ENCODE results near the gene ZNF75A.

Gene ZNF75A

GRCh38 chr16:3289998-3290673 is 15.2 kb upstream of the ZNF75A start:
- Histone ChIP-seq H3K4me1 (ENCODE audit: control insufficient read depth, insufficient read depth, low read length, unreplicated experiment) (peaks cover 3% of the 10 kb centered on the region), H3K36me3 (ENCODE audit: insufficient read depth, low read length) (peaks cover 82% of the 10 kb centered on the region), H3K27ac (ENCODE audit: low read depth, low read length) (no peak overlapping the region), H3K4me3 (ENCODE audit: low read depth, low read length) (no peak overlapping the region), H3K79me2 (ENCODE audit: control insufficient read depth, insufficient read depth, low read length, unreplicated experiment) (peaks cover 45% of the 10 kb centered on the region), H3K27me3 (ENCODE audit: insufficient read depth, low read length) (no peaks in the 10 kb centered on the region), H2AFZ (ENCODE audit: low read length, unreplicated experiment) (no peak overlapping the region)

- H3K4me3 ChIP-seq (ENCODE audit: low read depth, low read length), result no peak overlapping the region
- peaks cover 24% of the 10 kb centered on the region for H3K79me2 ChIP-seq (ENCODE audit: control insufficient read depth, insufficient read depth, low read length, unreplicated experiment)
- H2AFZ ChIP-seq (ENCODE audit: low read length, unreplicated experiment), result no peak overlapping the region
- no peaks in the 10 kb centered on the region for H3K27me3 ChIP-seq (ENCODE audit: insufficient read depth, low read length)
- no peak overlapping the region for H3K27ac ChIP-seq (ENCODE audit: low read depth, low read length)
- no peaks in the 10 kb centered on the region for H3K4me1 ChIP-seq (ENCODE audit: control insufficient read depth, insufficient read depth, low read length, unreplicated experiment)
- peaks cover 77% of the 10 kb centered on the region for H3K36me3 ChIP-seq (ENCODE audit: insufficient read depth, low read length)
These were observed 12.7 kb upstream of the ZNF75A start for GRCh38 chr16:3292604-3293003.

DNA sequence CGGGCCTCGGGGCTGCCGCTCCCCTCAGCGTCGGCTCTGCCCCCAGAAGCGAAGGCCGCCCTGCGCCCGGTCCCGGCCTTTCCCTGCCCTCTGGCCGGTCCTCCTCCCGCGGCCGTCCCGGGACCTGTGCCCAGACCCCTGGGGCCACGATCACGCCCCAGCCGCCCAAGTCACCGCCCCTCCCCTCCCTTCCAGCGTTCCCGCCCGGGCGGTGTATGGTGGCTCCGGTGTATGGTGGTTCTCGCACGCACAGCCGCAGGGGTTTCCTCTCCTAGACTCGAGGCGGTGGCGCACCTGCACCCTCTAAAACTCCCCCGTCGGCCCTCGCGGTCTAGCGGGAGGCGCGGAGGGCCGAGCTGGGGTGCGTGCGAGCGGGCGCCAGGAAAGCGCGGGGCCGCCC is 10.1 kb upstream of the ZNF75A start:
- H3K27me3 ChIP-seq (ENCODE audit: insufficient read depth, low read length), result no peaks in the 10 kb centered on the region
- H3K4me3 ChIP-seq (ENCODE audit: low read depth, low read length), result no peak overlapping the region
- no peaks in the 10 kb centered on the region for H3K4me1 ChIP-seq (ENCODE audit: control insufficient read depth, insufficient read depth, low read length, unreplicated experiment)
- peaks cover 9% of the 10 kb centered on the region for H3K79me2 ChIP-seq (ENCODE audit: control insufficient read depth, insufficient read depth, low read length, unreplicated experiment)
- peaks cover 72% of the 10 kb centered on the region for H3K36me3 ChIP-seq (ENCODE audit: insufficient read depth, low read length)
- no peak overlapping the region for H2AFZ ChIP-seq (ENCODE audit: low read length, unreplicated experiment)
- H3K27ac ChIP-seq (ENCODE audit: low read depth, low read length), result no peak overlapping the region

GRCh38 chr16:3295783-3296182 is 9.5 kb upstream of the ZNF75A start:
- H3K79me2 ChIP-seq (ENCODE audit: control insufficient read depth, insufficient read depth, low read length, unreplicated experiment), result peaks cover 4% of the 10 kb centered on the region
- peaks cover 72% of the 10 kb centered on the region for H3K36me3 ChIP-seq (ENCODE audit: insufficient read depth, low read length)
- H3K27me3 ChIP-seq (ENCODE audit: insufficient read depth, low read length), result no peaks in the 10 kb centered on the region
- H2AFZ ChIP-seq (ENCODE audit: low read length, unreplicated experiment), result no peak overlapping the region
- no peak overlapping the region for H3K4me3 ChIP-seq (ENCODE audit: low read depth, low read length)
- no peaks in the 10 kb centered on the region for H3K4me1 ChIP-seq (ENCODE audit: control insufficient read depth, insufficient read depth, low read length, unreplicated experiment)
- H3K27ac ChIP-seq (ENCODE audit: low read depth, low read length), result no peak overlapping the region

- peaks cover 73% of the 10 kb centered on the region for H3K36me3 ChIP-seq (ENCODE audit: insufficient read depth, low read length)
- peak overlapping the region; percentile 90 for H3K27ac ChIP-seq (ENCODE audit: low read depth, low read length)
These were observed 927 bp upstream of the ZNF75A start for GRCh38 chr16:3304370-3304769.

DNA sequence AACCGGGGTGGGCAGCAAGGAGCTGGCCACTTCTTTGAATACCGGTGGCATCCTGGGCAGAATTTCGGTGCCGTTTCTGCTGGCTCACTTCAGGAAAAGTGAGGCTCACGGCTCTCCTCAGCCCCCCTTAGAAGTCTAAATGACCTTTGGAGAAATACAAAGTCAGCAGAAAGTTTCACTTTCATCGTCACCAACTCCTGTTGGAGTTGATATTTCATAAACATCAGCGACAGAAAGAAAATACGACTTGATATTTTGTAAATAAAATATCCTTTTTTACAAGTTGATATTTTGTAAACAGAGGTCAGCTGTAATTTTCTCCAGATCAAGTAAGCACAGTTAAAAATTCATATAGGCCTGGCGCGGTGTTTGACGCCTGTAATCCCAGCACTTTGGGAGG is 781 bp downstream of the ZNF75A start:
- Histone ChIP-seq H3K27ac (ENCODE audit: low read depth, low read length) (peak overlapping the region; percentile 90), H3K27me3 (ENCODE audit: insufficient read depth, low read length) (no peaks in the 10 kb centered on the region), H3K4me3 (ENCODE audit: low read depth, low read length) (peak overlapping the region; percentile 86), H3K79me2 (ENCODE audit: control insufficient read depth, insufficient read depth, low read length, unreplicated experiment) (peaks cover 50% of the 10 kb centered on the region), H2AFZ (ENCODE audit: low read length, unreplicated experiment) (peak overlapping the region; percentile 94), H3K36me3 (ENCODE audit: insufficient read depth, low read length) (peaks cover 72% of the 10 kb centered on the region), H3K4me1 (ENCODE audit: control insufficient read depth, insufficient read depth, low read length, unreplicated experiment) (no peaks in the 10 kb centered on the region)

More at GRCh38 chr16:3304370-3304769, 927 bp upstream of the ZNF75A start:
- no peaks in the 10 kb centered on the region for H3K4me1 ChIP-seq (ENCODE audit: control insufficient read depth, insufficient read depth, low read length, unreplicated experiment)
- H3K79me2 ChIP-seq (ENCODE audit: control insufficient read depth, insufficient read depth, low read length, unreplicated experiment), result peaks cover 50% of the 10 kb centered on the region
- H2AFZ ChIP-seq (ENCODE audit: low read length, unreplicated experiment), result peak overlapping the region; percentile 94
- H3K4me3 ChIP-seq (ENCODE audit: low read depth, low read length), result peak overlapping the region; percentile 86
- H3K27me3 ChIP-seq (ENCODE audit: insufficient read depth, low read length), result no peaks in the 10 kb centered on the region

- Histone ChIP-seq H3K4me3 (ENCODE audit: low read depth, low read length) (no peak overlapping the region), H3K27me3 (ENCODE audit: insufficient read depth, low read length) (no peaks in the 10 kb centered on the region), H2AFZ (ENCODE audit: low read length, unreplicated experiment) (no peak overlapping the region), H3K79me2 (ENCODE audit: control insufficient read depth, insufficient read depth, low read length, unreplicated experiment) (peaks cover 23% of the 10 kb centered on the region), H3K36me3 (ENCODE audit: insufficient read depth, low read length) (peaks cover 96% of the 10 kb centered on the region), H3K27ac (ENCODE audit: low read depth, low read length) (no peak overlapping the region), H3K4me1 (ENCODE audit: control insufficient read depth, insufficient read depth, low read length, unreplicated experiment) (no peaks in the 10 kb centered on the region)
These were observed 6.2 kb downstream of the ZNF75A start for GRCh38 chr16:3311496-3311895.

DNA sequence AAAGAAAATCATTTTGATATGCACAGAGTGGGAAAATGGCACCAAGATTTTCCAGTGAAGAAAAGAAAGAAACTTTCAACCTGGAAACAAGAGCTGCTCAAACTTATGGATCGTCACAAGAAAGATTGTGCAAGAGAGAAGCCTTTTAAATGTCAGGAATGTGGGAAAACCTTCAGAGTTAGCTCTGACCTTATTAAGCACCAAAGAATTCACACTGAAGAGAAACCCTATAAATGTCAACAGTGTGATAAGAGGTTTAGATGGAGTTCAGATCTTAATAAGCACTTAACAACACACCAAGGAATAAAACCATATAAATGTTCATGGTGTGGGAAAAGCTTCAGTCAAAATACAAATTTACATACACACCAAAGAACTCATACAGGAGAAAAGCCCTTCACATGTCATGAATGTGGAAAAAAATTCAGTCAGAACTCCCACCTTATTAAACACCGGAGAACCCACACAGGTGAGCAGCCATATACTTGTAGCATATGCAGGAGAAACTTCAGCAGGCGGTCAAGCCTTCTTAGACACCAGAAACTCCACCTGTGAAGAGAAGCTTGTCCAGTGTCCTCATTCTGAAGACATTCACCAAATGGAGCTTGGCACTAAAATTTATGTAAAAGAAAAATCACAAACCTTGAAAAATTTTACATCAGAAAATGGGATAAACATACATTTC is 12.2 kb downstream of the ZNF75A start:
- Histone ChIP-seq H3K4me1 (ENCODE audit: control insufficient read depth, insufficient read depth, low read length, unreplicated experiment) (no peaks in the 10 kb centered on the region), H3K36me3 (ENCODE audit: insufficient read depth, low read length) (peaks cover 65% of the 10 kb centered on the region), H2AFZ (ENCODE audit: low read length, unreplicated experiment) (no peak overlapping the region), H3K79me2 (ENCODE audit: control insufficient read depth, insufficient read depth, low read length, unreplicated experiment) (no peaks in the 10 kb centered on the region), H3K27ac (ENCODE audit: low read depth, low read length) (no peak overlapping the region), H3K4me3 (ENCODE audit: low read depth, low read length) (no peak overlapping the region), H3K27me3 (ENCODE audit: insufficient read depth, low read length) (no peaks in the 10 kb centered on the region)

DNA sequence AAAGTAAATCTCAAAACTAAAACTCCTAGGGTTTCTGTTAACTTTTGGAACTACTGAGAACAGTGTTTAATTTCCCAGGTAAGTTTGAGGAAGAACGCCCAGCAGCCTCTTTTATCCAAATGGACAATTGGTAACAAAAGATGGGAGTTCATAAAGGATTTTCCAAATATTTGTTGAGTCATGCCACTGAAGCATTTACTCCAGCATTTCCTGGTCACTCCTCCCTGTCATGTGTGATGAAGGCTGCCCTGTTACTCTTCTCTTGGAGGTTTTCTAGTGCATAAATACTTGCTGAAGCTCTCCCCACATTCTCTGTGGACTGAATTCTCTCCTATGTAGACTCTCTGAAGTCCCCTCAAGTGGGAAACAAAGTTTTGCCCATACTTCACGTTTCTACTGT is 16.5 kb downstream of the ZNF75A start:
- no peak overlapping the region for H3K4me3 ChIP-seq (ENCODE audit: low read depth, low read length)
- H3K27me3 ChIP-seq (ENCODE audit: insufficient read depth, low read length), result peaks cover 4% of the 10 kb centered on the region; the same call in 1 of the 2 replicates
- no peak overlapping the region for H2AFZ ChIP-seq (ENCODE audit: low read length, unreplicated experiment)
- H3K4me1 ChIP-seq (ENCODE audit: control insufficient read depth, insufficient read depth, low read length, unreplicated experiment), result no peaks in the 10 kb centered on the region
- H3K27ac ChIP-seq (ENCODE audit: low read depth, low read length), result no peak overlapping the region
- H3K36me3 ChIP-seq (ENCODE audit: insufficient read depth, low read length), result peaks cover 24% of the 10 kb centered on the region
- no peaks in the 10 kb centered on the region for H3K79me2 ChIP-seq (ENCODE audit: control insufficient read depth, insufficient read depth, low read length, unreplicated experiment)

DNA sequence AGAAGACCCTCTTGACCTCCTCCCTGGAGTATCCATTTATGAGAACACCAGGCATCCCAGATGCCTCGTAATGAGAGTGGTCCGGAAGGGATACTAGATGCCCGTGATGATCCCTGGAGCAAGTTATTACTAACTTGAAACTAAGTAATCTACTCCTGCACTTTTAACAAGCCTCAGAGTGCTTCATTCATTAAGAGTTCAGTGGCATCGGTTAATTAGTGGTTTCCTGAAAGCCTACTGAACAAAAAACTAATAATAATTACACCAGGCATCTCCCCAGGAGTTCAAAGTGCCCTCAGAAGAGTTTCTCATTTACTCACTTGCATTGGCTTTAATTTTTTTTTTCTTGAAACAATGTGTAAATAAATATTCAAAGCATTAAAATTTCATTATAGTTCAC is 22.2 kb downstream of the ZNF75A start:
- H3K4me1 ChIP-seq (ENCODE audit: control insufficient read depth, insufficient read depth, low read length, unreplicated experiment), result no peaks in the 10 kb centered on the region
- H3K4me3 ChIP-seq (ENCODE audit: low read depth, low read length), result no peak overlapping the region
- H2AFZ ChIP-seq (ENCODE audit: low read length, unreplicated experiment), result no peak overlapping the region
- H3K36me3 ChIP-seq (ENCODE audit: insufficient read depth, low read length), result no peaks in the 10 kb centered on the region
- H3K79me2 ChIP-seq (ENCODE audit: control insufficient read depth, insufficient read depth, low read length, unreplicated experiment), result no peaks in the 10 kb centered on the region
- no peak overlapping the region for H3K27ac ChIP-seq (ENCODE audit: low read depth, low read length)
- peaks cover 10% of the 10 kb centered on the region for H3K27me3 ChIP-seq (ENCODE audit: insufficient read depth, low read length)

- Histone ChIP-seq H2AFZ (ENCODE audit: low read length, unreplicated experiment) (no peak overlapping the region), H3K4me3 (ENCODE audit: low read depth, low read length) (no peak overlapping the region), H3K79me2 (ENCODE audit: control insufficient read depth, insufficient read depth, low read length, unreplicated experiment) (no peaks in the 10 kb centered on the region), H3K27me3 (ENCODE audit: insufficient read depth, low read length) (peaks cover 10% of the 10 kb centered on the region), H3K36me3 (ENCODE audit: insufficient read depth, low read length) (no peaks in the 10 kb centered on the region), H3K4me1 (ENCODE audit: control insufficient read depth, insufficient read depth, low read length, unreplicated experiment) (no peaks in the 10 kb centered on the region), H3K27ac (ENCODE audit: low read depth, low read length) (no peak overlapping the region)
These were observed 22.8 kb downstream of the ZNF75A start for GRCh38 chr16:3328104-3328503.
